Measurements from ENCODE around the gene KIAA1328. TPM values are rescaled to one million over a fixed set of nuclear protein-coding genes. Genes with fewer than 3 reads are reported as not detected.
"Not testable (repeated sequence)": the region's sequence is repeated elsewhere in the genome, so short reads cannot be mapped to it uniquely, and the experiment has no call there.

Gene KIAA1328
- polyA plus RNA-seq, 3 donors = 9.6 to 10.8 (median 9.8) TPM

- DNase-seq (ENCODE audit: low read depth in 3 of 3, low spot score in 2 of 3) = not testable (repeated sequence)
Measured at GRCh38 chr18:36873826-36874225, 44.9 kb downstream of the KIAA1328 start.

DNA sequence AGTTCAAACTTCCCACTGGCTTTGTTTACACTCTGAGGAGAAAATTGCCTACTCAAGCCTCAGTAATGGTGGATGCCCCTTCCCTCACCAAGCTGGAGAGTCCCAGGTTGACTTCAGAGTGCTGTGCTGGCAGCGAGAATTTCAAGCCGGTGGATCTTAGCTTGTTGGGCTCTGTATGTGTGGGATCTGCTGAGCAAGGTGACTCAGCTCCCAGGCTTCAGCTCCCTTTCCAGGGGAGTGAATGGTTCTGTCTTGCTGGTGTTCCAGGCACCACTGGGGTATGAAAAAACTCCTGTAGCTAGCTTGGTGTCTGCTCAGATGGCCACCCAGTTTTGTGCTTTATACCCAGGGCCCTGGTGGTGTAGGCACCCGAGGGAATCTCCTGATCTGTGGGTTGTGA, 50.9 kb downstream of the KIAA1328 start:
- DNase-seq (ENCODE audit: low read depth in 3 of 3, low spot score in 2 of 3) = not testable (repeated sequence)

DNA sequence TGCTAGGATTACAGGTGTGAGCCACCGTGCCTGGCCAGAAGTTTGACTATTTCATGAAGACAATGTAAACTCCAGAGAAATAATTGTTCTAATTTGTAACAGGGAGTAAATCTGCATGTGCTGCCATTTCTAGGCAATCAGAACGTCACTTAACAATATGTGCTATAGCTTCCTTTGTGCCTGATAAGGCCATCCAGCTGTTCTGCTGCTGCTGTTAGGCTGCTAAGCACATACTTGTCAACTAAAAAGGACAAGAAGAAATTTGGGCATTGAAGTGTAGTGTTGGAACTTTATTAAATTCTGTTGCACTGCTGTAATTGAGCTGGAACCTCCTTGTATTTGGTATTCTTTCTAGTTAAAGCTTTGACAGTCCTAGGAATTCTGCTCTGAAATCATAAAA, 57.1 kb downstream of the KIAA1328 start:
- DNase-seq (ENCODE audit: low read depth in 3 of 3, low spot score in 2 of 3) = no peak

GRCh38 chr18:36887114-36887513, 58.2 kb downstream of the KIAA1328 start:
- no peak for DNase-seq (ENCODE audit: low read depth in 3 of 3, low spot score in 2 of 3)

- no peak for DNase-seq (ENCODE audit: low read depth in 3 of 3, low spot score in 2 of 3)
Measured at GRCh38 chr18:36887864-36888263, 58.9 kb downstream of the KIAA1328 start.

- no peak for DNase-seq (ENCODE audit: low read depth in 3 of 3, low spot score in 2 of 3)
Measured at GRCh38 chr18:36888778-36889177, 59.9 kb downstream of the KIAA1328 start.

GRCh38 chr18:36889321-36889720, 60.4 kb downstream of the KIAA1328 start:
- no peak for DNase-seq (ENCODE audit: low read depth in 3 of 3, low spot score in 2 of 3)

- no peak for DNase-seq (ENCODE audit: low read depth in 3 of 3, low spot score in 2 of 3)
Measured at GRCh38 chr18:36889742-36890141, 60.8 kb downstream of the KIAA1328 start.

GRCh38 chr18:36890598-36890997, 61.7 kb downstream of the KIAA1328 start:
- no peak for DNase-seq (ENCODE audit: low read depth in 3 of 3, low spot score in 2 of 3)

- no peak for DNase-seq (ENCODE audit: low read depth in 3 of 3, low spot score in 2 of 3)
Measured at GRCh38 chr18:36893227-36893626, 64.3 kb downstream of the KIAA1328 start.

GRCh38 chr18:36895606-36896005, 66.7 kb downstream of the KIAA1328 start:
- DNase-seq (ENCODE audit: low read depth in 3 of 3, low spot score in 2 of 3) = no peak

DNA sequence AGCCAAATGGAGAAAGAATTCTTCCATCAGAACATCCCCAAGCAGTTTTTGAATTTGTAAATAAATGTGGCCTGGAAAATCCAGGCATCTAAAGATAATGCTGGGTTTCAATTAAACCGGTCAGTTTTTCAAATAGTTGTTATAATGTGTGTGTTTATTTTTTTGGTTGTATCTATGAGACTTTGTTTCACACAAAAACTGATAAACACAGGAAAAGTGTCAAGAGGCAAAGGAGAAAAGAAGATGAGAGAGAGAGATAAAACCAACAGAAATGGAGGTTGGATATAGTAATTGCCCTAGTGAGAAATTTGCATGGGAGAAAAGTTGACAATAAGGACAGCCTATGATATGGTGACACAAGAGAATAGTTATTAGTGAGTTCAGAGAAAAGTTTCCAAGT, 68.3 kb downstream of the KIAA1328 start:
- no peak for DNase-seq (ENCODE audit: low read depth in 3 of 3, low spot score in 2 of 3)

DNA sequence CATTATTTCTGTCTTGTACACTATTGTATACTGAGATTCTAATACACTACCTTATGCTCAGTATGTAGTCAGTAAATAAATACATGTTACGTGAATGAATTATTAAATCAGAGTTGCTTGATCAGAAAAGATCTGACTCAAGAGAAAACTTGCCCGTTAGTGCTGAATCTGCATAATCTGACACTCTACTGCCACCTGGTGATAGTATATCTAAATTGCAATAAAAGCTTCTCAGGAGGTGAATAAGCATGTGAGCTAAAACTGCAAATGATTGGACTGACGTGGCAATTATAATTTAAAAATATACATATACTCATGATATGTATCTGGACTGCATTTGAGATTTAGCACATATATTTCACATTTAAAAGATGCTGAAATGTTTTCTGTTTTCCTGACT, 70.4 kb downstream of the KIAA1328 start:
- DNase-seq (ENCODE audit: low read depth in 3 of 3, low spot score in 2 of 3) = no peak

GRCh38 chr18:36900466-36900865, 71.5 kb downstream of the KIAA1328 start:
- no peak for DNase-seq (ENCODE audit: low read depth in 3 of 3, low spot score in 2 of 3)

DNA sequence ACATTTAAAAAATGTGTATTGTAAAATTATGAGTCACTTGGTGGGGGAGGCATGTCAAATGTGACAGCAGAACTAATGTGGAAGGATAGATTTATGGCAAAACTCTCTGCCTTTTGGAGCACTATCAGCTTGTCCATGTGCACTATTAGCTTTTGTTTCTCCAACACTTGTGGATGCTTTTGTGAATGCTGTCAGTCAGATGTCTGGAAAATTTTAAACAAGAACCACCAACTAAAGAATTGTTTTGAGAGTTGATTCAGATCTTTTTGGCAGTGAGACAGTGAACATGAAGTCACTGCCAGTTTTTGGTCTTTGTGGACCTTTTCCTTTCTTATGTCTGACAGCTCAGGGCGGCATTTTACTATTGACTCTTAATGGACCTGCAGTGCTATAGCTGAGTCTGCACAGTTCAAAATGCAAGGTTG, 72.4 kb downstream of the KIAA1328 start:
- DNase-seq (ENCODE audit: low read depth in 3 of 3, low spot score in 2 of 3) = no peak

- DNase-seq (ENCODE audit: low read depth in 3 of 3, low spot score in 2 of 3) = no peak
Measured at GRCh38 chr18:36903215-36903928, 74.4 kb downstream of the KIAA1328 start.

- DNase-seq (ENCODE audit: low read depth in 3 of 3, low spot score in 2 of 3) = no peak
Measured at GRCh38 chr18:36905571-36905970, 76.6 kb downstream of the KIAA1328 start.

DNA sequence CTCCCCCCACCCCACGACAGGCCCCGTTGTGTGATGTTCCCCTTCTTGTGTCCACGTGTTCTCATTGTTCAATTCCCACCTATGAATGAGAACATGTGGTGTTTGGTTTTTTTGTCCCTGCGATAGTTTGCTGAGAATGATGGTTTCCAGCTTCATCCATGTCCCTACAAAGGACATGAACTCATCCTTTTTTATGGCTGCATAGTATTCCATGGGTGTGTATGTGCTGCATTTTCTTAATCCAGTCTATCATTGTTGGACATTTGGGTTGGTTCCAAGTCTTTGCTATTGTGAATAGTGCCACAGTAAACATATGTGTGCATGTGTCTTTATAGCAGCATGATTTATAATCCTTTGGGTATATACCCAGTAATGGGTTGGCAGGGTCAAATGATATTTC, 80.4 kb downstream of the KIAA1328 start:
- not testable (repeated sequence) for DNase-seq (ENCODE audit: low read depth in 3 of 3, low spot score in 2 of 3)

DNA sequence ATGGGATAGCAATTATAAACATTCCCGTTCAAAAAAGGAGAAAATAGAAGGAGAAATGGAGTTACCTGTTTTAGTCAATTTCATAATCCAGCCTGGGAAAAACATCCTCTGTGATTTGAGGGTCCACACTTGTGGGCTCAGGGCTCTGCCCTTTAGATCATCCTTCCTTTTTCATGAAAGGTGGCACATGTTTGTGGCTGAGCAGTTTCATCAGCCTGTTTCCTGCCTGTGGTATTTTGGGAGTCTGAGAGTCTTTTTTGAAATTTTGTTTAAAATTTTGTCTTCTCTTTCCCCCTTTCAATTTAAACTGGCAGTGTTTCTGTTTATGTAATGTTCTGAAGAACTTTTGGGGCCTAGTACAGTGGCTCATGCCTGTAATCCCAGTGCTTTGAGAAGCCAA, 84.0 kb downstream of the KIAA1328 start:
- no peak for DNase-seq (ENCODE audit: low read depth in 3 of 3, low spot score in 2 of 3)

- no peak for DNase-seq (ENCODE audit: low read depth in 3 of 3, low spot score in 2 of 3)
Measured at GRCh38 chr18:36917907-36918306, 89.0 kb downstream of the KIAA1328 start.

- DNase-seq (ENCODE audit: low read depth in 3 of 3, low spot score in 2 of 3) = no peak
Measured at GRCh38 chr18:36929601-36930000, 100.7 kb downstream of the KIAA1328 start.

DNA sequence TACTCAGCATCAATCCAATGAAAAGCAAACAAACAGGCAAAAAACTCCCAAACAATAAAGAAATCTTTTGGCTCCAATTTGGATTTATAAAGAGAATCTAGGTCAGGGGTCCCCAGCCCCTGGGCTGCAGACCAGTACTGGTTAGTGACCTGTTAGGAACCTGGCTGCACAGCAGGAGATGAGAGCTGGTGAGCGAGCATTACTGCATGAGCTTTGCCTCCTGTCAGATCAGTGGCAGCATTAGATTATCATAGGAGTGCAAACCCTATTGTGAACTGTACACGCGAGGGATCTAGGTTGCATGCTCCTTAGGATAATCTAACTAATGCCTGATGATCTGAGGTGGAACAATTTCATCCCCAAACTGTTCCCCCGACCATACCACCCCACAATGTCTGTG, 102.2 kb downstream of the KIAA1328 start:
- no peak for DNase-seq (ENCODE audit: low read depth in 3 of 3, low spot score in 2 of 3)

- DNase-seq (ENCODE audit: low read depth in 3 of 3, low spot score in 2 of 3) = no peak
Measured at GRCh38 chr18:36933552-36933951, 104.6 kb downstream of the KIAA1328 start.
